Measurements from ENCODE around the gene ZNF346.
"Not testable (repeated sequence)": the region's sequence is repeated elsewhere in the genome, so short reads cannot be mapped to it uniquely, and the experiment has no call there.

Gene ZNF346

DNA sequence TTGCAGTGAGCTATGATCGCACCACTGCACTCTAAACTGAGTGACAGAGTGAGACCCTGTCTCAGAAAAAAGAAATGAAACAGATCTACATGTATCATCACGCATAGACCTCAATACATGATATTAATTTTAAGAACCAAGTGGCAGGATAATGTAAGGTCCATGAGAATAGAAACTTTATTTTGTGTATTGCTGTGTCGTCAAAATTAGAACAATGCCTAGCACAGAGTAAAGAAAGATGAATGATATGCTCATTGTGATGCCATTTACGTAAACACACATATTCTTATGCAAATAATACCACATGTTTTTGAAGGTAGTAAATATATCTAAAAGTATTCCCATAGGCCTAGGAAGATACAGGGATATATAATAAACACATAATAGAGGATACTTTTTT lies 12.3 kb upstream of the ZNF346 start:
- DNase-seq (ENCODE audit: low spot score), result no peak

- no peak for DNase-seq (ENCODE audit: low spot score)
These were observed 7.3 kb upstream of the ZNF346 start for GRCh38 chr5:177015156-177015555.

DNA sequence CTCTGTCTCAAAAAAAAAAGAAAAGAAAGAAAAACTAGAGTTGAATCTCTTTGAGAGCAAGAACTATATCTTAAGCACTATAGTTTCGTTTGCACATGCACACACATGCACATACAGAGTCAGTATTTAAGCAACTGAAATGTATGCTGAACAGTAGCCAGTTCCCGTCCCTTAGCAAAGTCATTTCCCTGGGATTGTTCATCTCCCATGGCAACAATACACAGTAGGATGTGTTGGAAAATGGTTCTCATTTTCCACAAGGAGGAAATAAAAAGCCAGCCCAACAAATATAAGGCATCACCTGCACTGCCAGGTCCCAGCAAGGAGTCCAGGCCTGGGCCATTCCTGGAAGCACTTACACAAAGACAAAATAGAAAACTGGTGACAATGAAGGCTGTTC lies 4.2 kb upstream of the ZNF346 start:
- DNase-seq (ENCODE audit: low spot score), result no peak

- DNase-seq (ENCODE audit: low spot score), result no peak
These were observed 2.5 kb upstream of the ZNF346 start for GRCh38 chr5:177020033-177020432.

GRCh38 chr5:177023303-177023664 lies 788 bp downstream of the ZNF346 start:
- DNase-seq (ENCODE audit: low spot score), result no peak

DNA sequence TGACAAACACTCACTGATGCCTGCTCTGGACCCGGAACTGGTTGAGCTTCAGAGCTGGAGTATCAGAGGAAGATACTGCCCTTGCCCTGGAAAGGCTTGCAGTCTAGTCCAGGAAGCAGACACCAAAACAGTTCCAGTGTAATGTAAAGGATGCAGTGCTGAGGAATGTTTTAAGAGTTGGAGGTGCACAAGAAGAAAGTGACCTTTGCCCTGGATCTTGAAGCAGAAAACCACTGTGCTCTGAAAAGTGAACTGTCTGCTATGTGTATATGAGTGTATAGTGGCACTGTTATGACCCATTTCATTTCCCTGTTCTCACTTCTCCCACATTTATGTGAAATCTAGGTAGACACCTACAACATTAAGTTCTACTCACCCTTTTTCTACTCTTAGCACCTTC lies 2.1 kb downstream of the ZNF346 start:
- DNase-seq (ENCODE audit: low spot score), result no peak

GRCh38 chr5:177025101-177025601 lies 2.7 kb downstream of the ZNF346 start:
- DNase-seq (ENCODE audit: low spot score), result no peak

- DNase-seq (ENCODE audit: low spot score), result no peak
These were observed 5.2 kb downstream of the ZNF346 start for GRCh38 chr5:177027665-177028064.

GRCh38 chr5:177029498-177029897 lies 7.0 kb downstream of the ZNF346 start:
- no peak for DNase-seq (ENCODE audit: low spot score)

DNA sequence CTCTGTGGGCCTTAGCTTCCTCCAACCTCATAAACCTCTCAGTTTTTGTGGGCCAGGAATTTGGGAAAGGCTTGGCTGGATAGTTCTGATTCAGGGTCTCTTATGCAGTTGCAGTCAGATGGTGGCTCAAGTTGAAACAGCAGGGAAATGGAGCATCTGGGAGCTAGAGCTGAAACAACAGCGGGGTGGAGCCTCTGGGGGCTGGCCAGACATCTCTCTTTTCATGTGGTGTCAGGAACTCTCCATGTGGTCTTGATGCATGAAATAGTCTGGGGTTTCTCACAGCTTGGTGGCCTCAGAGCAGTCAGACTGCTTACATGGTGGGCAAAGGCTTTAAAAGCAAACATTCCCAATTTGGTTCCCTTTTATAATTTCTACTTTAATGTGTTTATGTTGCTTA lies 13.5 kb downstream of the ZNF346 start:
- DNase-seq (ENCODE audit: low spot score), result peak; percentile 72

GRCh38 chr5:177036443-177036842 lies 13.9 kb downstream of the ZNF346 start:
- no peak for DNase-seq (ENCODE audit: low spot score)

DNA sequence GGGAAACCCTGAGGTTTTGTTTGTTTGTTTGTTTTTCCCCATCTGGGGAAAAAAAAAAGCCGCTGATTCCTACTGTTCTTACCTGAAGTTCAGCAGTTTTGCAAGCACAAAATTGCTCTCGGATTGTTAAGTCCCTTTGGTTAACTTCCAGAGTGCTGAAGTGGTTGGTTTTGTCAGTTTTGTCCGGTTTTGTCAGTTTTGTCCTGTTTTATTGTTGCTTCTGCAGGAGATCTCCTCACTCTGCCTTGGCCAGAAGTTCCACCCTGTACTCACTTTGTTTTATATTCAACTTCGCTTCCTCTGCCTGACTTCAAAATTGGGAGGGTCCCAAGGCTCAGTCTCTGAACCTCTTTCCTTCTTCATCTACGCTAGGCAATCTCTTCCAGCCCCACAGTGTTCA lies 14.4 kb downstream of the ZNF346 start:
- DNase-seq (ENCODE audit: low spot score), result no peak

DNA sequence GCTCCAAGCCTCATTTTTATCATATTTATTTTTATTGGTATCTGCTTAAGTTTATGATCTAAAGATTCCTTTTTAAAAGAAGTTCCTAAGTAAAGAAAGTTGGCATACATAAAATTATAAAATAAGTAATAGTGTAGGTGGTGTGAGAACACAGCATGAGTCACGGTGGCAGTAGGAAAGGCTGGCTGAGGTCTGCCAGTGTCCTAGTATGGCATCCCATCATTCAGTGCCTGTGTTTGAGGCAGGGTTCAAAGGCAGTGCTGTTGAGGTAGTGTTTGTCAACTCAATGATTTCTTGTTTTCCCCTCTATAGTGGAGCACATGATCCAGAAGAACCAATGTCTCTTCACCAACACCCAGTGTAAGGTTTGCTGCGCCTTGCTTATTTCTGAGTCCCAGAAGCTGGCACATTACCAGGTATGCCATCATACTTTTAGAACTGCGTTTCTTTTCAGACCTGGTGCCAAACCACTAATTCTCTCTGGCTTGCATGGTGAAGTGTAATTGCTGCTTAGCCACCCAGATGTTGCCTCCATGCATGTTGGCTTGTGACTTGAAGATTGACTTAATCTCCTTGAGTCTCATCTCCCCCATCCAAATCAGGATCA lies 18.4 kb downstream of the ZNF346 start:
- no peak for DNase-seq (ENCODE audit: low spot score)

DNA sequence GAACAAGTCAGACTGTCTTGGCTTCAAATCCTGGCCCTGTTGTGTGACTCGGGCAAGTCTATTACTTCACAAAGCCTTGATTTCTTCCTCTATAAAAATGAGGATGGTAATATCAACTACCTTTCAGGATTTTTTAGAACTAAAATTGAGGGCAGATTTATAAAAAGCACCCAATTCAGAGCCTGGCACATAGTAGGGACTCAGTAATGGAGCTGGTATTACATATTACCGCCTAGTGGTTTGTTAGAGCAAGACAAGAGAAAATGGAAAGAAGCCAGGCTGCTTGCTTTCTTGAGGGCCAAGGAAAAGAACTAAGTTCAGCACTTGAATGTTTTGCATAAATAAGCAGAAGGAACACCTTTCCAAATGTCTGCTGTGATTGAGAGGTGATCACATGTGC lies 19.4 kb downstream of the ZNF346 start:
- DNase-seq (ENCODE audit: low spot score), result no peak

DNA sequence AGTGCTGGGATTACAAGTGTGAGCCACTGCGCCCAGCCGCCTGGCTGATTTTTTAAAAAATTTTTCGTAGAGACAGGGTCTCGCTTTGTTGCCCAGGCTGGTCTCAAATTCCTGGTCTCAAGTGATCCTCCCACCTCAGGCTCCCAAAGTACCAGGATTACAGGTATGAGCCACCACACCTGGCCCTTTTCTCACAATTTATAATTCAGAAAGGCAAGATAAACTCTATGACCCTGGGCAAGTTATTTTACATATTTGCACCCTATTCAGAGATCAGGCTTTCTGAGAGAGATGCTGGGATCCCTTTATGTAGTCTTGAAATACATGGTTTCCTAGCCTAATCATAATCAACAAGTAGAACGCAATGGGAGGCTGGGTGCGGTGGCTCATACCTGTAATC lies 20.6 kb downstream of the ZNF346 start:
- no peak for DNase-seq (ENCODE audit: low spot score)

- DNase-seq (ENCODE audit: low spot score), result no peak
These were observed 21.5 kb downstream of the ZNF346 start for GRCh38 chr5:177043958-177044357.

GRCh38 chr5:177044641-177045040 lies 22.1 kb downstream of the ZNF346 start:
- no peak for DNase-seq (ENCODE audit: low spot score)

GRCh38 chr5:177045631-177046030 lies 23.1 kb downstream of the ZNF346 start:
- no peak for DNase-seq (ENCODE audit: low spot score)

DNA sequence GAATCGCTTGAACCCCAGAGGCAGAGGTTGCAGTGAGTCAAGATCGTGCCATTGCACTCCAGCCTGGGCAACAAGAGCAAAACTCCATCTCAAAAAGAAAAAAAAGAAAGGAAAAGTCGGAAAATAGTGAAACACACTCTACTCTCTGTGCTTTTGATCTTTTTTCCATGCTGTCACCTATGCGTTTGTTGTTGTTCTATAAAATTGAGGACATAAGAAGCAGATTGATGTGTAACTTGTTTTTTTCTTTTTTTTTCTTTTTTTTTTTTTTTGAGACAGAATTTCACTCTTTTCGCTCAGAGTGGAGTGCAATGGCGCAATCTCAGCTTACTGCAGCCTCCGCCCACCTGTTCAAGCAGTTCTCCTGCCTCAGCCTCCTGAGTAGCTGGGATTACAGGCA lies 26.0 kb downstream of the ZNF346 start:
- not testable (repeated sequence) for DNase-seq (ENCODE audit: low spot score)

- no peak for DNase-seq (ENCODE audit: low spot score)
These were observed 26.8 kb downstream of the ZNF346 start for GRCh38 chr5:177049285-177049684.

DNA sequence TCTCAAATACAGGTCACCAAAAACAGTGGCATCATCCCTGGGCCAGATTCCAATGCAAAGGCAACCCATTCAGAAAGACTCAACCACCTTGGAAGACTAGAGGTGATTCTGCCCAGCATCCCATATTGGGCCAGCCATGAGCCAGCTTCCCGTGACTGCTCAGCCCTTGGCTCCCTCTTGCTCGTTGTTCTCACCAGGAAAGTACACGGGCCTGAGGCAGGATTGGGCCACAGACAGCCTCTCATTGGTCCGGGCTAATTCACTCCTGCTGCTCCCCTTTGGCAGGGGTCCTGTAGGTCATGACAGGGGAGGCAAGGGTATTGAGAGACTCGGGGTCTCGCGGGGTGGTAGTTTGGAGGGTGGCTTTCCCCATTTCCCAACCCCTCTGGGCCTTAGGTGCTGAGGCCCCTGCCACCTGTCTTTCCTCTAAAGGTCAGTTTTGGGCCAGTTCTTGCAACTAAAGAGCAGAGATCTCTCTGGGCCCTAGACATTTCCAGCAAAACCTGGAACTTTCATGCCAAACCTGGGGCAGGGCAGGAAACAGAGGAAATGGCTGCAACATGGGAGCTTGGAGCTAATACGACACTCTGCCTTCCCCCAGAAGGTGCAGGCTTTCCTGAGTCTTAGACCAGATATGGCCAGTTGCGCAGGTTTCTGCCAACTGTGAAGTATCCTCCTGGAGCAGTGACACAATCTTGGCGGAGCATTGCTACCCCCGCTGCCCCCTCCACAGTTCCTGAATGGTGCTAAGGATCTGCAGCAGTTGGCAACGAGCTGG lies 42.2 kb downstream of the ZNF346 start:
- no peak for DNase-seq (ENCODE audit: low spot score)

DNA sequence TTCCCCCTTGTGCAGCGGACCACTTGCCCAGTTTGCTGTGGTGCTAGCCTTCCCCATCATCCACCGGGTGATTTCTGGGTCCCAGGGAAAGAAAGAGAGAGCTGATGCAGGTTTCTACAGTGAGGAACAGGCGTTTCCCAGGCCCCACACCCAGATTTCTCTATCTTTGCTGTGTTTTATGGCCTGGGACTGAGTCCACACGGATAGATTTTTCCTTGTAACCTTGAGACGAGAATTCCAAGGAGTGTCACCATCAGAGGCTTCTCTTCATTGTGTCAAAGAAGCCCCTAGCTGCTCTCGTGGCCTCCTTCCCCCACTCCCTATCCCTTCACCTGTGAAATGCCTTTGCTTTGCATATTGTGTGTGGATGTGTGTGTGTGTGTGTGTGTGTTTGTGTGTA lies 43.0 kb downstream of the ZNF346 start:
- DNase-seq (ENCODE audit: low spot score), result no peak

GRCh38 chr5:177066224-177066623 lies 43.7 kb downstream of the ZNF346 start:
- no peak for DNase-seq (ENCODE audit: low spot score)

DNA sequence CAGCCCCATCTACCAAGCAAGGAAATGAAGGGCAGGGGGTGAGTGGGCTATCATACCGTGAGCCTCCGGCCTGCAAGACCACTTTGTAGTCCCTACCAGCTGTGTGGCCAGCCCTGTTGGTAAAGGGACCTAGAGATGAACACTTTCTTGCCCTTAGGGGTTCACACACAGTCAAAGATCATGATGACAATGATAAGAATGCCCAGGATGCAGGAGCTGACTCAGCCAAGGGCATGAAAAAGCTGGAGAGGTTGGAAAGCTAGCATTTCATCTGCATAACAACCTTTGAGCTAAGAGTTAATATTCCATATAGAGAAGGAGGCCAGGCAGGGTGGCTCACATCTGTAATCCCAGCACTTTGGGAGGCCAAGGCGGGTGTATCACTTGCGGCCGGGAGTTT lies 45.0 kb downstream of the ZNF346 start:
- no peak for DNase-seq (ENCODE audit: low spot score)
